Transverse colon (tissue), 4 donors: Measurements from ENCODE around the gene ANP32B.

Experiments used
- CTCF ChIP-seq, 5 experiments: fragments of 200-600 bp in 3 of 5; fragments of 450-650 bp in 2 of 5; sonication (generic) in 3 of 5; IDR thresholded peaks; 1 replicate in 2 of 5; 2 replicates in 3 of 5; pipeline ENCODE4 v1.5.1; 2016 to 2017; ENCODE audit warnings: antibody characterized with exemption in 5 of 5, inconsistent platforms in 3 of 5, mild to moderate bottlenecking in 2 of 5, moderate library complexity in 1 of 5
- POLR2A ChIP-seq: fragments of 450-650 bp; IDR thresholded peaks from one replicate; pipeline ENCODE4 v1.6.1; 2016; ENCODE audit warnings: antibody characterized with exemption, mild to moderate bottlenecking, moderate library complexity
- POLR2AphosphoS5 ChIP-seq, 3 donors: sonication (generic); formaldehyde crosslinking; IDR thresholded peaks; one replicate each; pipeline ENCODE4 v1.6.1; 2016; ENCODE audit warnings: antibody characterized with exemption in 3 of 3

- TF ChIP-seq CTCF (IDR thresholded peaks at IDR 0.05) = no peak
- TF ChIP-seq POLR2A = no peak
- no peak for TF ChIP-seq POLR2AphosphoS5 (IDR thresholded peaks at IDR 0.05)
Measured at GRCh38 chr9:97961361-97961760, 21.8 kb upstream of the ANP32B start.
